Inferior parietal cortex (tissue), 1 donor: ENCODE data around the gene MALSU1.
"Not testable (repeated sequence)": the region's sequence is repeated elsewhere in the genome, so short reads cannot be mapped to it uniquely, and the experiment has no call there.

Experiments used
- DNase-seq: peaks from one replicate; pipeline ENCODE4 v3.0.0-alpha.2; 2016; ENCODE audit errors: extremely low spot score

MALSU1 gene

DNA sequence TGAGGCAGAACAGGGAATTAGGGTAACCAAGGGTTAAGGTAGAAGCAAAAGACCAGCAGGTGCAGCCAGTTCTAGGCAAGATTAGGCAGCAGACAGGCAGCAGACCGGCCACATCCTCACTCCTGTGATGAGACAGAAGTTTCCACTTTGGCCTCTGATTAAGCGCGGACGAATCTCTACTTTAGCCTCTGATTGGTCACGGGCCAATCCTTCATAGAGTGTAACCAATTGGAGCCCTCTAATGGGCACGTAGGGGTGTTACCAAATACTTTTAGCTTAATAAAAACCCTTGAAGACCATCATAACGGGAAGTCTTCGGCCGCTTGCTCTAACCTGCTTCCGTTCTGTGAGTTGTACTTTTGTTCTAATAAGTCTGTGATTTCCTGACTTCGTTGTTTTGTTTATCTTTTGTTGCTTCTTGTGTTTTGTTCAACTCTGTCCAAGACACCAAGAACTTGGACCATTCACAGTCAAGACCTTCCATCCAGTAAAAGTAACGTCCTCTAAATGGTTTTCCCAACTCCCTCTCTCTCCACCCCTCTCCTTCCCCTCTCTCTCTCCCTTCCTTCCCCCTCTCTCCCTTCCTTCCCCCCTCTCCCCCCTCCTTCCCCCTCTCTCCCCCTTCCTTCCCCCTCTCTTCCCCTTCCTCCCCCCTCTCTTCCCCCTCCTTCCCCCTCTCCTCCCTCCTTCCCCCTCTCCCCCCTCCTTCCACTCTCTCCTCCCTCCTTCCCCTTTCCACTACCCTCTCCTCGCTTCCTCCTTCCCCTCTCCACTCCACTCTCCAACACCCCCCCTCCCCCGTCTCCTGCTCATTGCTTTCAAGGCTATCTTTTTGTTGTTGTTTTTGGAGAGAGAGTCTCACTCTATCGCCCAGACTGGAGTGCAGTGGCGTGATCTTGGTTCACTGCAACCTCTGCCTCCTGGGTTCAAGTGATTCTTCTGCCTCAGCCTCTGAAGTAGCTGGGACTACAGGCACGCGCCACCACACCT, 13.2 kb upstream of the MALSU1 start:
- no peak for DNase-seq

GRCh38 chr7:23287612-23288011, 11.5 kb upstream of the MALSU1 start:
- no peak for DNase-seq

DNA sequence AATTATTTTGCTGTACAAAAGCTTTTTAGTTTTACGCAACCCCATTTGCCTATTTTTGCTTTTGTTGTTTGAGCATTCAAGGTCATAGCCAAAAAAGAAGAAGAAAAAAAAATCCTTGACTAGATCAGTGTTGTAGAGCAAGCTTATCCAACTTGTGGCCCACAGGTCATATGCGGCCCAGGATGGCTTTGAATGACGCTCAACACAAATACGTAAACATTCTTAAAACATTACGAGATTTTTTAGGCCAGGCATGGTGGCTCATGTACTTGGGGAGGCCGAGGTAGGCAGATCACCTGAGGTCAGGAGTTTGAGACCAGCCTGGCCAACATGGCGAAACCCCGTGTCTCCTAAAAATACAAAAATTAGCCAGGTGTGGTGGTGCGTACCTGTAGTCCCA, 8.1 kb upstream of the MALSU1 start:
- DNase-seq: no peak

- no peak for DNase-seq
These were observed 7.1 kb upstream of the MALSU1 start for GRCh38 chr7:23291957-23292560.

GRCh38 chr7:23292623-23293022, 6.5 kb upstream of the MALSU1 start:
- no peak for DNase-seq

DNA sequence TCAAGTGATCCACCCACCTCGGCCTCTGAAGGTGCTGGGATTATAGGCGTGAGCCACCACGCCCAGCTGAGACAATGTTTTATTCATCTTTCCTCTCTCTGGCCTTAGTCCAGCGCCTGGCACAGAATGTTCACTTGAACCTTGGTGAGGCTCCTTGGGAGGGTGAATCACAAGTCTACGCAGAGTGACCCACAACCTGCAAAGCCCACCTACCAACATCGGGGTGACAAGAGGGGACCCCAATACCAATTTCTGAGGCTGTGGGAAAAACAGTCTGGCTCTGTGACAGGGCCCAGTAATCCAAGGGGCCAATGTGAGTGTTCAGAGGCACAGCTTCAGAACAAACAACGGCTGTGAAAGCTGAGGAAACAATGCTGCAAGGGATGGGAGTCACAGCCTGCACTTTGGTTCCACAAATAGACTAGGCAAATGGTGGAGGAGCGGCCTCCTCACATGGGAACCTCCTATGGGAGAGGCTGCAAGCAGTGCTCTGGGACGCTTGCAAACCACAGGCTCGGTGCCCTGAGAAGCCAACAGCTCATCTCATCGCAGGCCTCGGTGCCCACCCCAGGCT, 5.6 kb upstream of the MALSU1 start:
- DNase-seq: no peak

DNA sequence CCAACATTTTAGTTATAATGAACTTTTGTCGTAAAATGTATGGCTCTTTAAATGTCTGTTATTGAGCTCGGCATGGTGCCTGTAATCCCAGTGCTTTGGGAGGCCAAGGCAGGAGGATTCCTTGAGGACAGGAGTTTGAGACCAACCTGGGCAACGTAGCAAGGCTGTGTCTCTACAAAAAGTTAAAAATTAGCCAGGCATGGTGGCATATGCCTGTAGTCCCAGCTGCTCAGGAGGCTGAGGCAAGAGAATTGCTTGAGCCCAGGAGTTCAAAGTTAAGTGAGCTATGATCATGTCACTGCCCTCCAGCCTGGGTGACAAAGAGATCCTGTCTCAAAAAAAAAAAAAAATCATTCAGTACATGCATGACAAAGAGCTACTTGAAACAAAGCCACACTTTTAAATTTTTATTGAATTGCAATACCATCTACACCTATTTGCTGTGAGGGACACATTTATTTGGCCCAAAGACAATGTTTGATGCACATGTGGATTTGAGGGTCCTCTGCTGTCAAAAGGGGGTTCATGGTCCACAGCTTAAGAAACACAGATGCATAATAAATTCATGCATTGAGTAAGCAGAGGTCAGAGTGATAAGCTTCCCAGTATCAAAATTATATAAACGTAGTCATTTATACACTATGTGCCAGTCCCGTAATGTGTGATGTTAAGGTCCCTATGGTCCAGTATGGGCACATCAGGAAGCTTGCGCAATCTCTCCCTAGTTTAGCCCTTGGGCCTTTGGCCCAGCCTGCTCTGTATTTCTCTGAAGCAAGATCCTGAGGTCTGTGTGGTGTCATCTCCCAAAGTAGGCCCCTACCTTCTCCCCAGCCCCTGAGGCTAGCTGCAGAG, 4.4 kb upstream of the MALSU1 start:
- DNase-seq: no peak

DNA sequence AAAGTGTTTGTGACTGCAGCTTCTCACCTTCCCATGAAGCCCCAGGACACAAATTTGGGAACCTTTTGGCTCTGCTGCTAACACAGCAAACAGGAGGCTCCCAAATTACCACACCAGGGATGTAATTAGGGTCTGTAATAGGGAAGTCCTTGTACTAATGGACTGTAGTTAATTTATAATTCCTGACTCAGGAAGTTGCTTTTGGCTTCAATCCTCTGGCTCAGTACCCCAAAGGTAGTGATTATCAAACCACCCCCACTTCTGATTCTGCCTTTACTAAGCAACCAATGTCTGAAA, 3.8 kb upstream of the MALSU1 start:
- DNase-seq: no peak

GRCh38 chr7:23298141-23298881, 828 bp upstream of the MALSU1 start:
- DNase-seq: no peak

GRCh38 chr7:23299770-23300300, 696 bp downstream of the MALSU1 start:
- DNase-seq: no peak

DNA sequence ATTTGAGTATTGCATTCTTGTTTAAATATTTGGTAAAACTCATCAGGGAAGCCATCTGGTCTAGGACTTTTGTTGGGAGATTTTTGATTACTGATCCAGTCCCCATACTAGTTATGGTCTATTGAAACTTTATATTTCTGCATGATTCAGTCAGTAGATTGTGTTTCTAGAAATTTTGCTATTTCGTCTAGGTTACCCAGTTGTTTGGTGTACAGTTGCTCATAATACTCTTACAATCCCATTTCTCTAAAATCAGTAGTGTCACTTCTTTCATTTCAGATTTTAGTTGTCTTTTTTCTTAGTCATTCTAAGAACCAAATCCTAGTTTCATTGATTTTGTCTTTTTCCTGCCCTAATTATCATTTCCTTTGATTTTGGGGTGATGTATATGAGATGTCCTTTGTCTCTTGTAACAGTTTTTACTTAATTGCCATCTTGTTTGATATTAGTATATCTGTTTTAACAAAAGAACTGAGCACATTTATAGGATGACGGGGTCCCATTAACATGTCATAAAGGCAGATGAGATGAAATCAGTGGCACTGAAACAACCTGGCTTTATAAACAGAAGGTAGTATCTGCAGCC, 7.9 kb downstream of the MALSU1 start:
- DNase-seq: no peak

- no peak for DNase-seq
These were observed 9.6 kb downstream of the MALSU1 start for GRCh38 chr7:23308754-23309153.

- DNase-seq: not testable (repeated sequence)
These were observed 13.0 kb downstream of the MALSU1 start for GRCh38 chr7:23312141-23312540.

GRCh38 chr7:23315366-23315765, 16.2 kb downstream of the MALSU1 start:
- no peak for DNase-seq

DNA sequence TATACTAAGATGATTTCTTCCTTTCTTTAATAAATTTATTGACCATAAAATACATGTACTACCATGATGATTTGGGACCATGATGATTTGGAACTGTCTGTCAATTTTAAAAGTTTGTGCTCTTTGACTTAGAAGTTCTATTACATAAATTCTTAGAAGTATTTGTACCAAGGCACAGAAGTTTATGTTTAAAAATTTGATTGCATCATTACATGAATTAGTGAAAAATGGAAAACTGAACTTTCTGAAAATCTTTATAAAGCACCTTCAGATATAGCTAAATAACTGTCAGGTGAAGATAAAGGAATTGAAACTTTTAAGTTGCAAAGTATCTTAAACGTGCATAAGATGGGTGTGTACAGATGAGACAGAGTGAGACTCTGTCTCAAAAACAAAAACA, 32.0 kb downstream of the MALSU1 start:
- no peak for DNase-seq

DNA sequence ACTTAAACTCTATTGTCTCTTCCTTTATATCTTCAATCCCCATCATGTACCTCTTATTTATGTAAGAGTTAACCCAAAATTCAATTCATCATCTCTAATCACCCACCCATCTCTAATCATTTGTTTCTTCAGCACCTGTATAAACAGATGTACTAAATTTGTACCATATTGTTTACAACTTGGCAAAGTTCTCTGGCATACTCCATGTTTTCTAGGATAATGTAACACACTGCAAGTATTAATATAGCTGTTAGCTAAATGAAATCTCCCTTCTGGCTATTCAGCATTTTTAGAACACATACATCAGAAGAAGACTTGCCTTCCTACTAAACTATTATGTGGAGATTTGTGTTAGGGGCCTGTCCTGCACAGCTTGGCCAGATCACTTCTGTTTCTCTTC, 33.1 kb downstream of the MALSU1 start:
- no peak for DNase-seq

DNA sequence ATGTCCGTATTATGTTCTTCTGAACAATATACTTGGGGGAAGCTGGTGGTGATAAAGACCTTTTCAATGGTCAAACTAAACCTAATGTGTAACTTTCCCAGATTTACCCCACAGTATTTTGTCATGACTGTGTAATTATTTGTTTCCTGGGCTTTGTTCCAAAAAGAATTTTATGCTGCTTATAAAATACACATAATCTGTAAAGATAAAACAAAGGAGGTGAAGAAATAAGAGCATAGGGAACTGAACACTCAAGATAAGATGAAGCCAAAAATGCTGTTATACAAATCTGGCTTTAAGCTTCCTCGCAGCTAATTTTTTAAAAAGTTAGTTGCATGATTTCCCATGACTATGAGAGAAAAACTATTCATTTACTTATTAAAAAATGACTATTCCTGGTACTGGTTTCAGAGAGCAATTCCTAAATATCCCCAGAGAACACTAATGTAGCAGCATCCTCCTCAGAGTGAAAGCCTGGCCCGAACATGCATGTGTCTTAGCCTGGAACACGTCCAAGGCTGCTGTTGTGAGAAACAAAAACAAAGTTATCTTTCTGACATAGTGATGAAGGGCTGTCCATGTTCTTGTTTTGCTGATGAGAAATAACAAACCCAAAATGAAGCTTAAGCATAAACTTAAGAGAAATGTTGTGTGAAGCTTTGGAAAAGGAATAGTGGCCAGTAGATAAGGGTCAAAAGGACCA, 33.9 kb downstream of the MALSU1 start:
- DNase-seq: no peak

GRCh38 chr7:23333671-23334246, 34.6 kb downstream of the MALSU1 start:
- DNase-seq: no peak

DNA sequence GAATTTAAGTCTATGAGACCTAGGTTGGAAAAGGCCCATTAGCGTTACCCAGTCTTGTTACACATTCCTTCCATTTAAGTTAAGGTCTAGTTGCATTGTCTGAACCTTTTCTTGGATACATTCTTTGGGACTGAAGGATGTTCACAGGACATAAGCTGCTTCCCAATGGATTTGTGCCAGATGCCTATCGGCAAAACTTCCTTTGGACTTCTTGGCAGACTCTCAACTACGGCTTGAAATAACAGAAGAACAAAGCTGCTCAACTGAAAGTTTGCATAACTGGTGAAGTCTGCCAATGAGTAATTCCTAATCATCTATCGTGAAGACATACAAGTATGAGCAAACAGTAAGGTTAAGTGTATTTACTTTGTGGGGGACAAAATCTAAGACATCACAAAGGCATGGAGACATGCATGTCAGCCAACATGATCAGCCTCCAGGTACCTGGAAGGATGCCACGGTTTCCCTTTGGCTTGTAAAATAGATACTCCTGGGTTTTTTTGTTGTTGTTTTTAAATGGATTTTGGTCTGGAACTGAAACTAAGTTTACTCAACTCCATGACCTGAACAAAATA, 35.4 kb downstream of the MALSU1 start:
- DNase-seq: no peak
